Fibroblast of upper back skin (primary cell): ENCODE results near the gene ROPN1L.
"Not testable (repeated sequence)": the region's sequence is repeated elsewhere in the genome, so short reads cannot be mapped to it uniquely, and the experiment has no call there.

ENCODE experiments used
- DNase-seq: peaks from one replicate; pipeline ENCODE4 v3.0.0-alpha.2; 2013

The ROPN1L gene

DNA sequence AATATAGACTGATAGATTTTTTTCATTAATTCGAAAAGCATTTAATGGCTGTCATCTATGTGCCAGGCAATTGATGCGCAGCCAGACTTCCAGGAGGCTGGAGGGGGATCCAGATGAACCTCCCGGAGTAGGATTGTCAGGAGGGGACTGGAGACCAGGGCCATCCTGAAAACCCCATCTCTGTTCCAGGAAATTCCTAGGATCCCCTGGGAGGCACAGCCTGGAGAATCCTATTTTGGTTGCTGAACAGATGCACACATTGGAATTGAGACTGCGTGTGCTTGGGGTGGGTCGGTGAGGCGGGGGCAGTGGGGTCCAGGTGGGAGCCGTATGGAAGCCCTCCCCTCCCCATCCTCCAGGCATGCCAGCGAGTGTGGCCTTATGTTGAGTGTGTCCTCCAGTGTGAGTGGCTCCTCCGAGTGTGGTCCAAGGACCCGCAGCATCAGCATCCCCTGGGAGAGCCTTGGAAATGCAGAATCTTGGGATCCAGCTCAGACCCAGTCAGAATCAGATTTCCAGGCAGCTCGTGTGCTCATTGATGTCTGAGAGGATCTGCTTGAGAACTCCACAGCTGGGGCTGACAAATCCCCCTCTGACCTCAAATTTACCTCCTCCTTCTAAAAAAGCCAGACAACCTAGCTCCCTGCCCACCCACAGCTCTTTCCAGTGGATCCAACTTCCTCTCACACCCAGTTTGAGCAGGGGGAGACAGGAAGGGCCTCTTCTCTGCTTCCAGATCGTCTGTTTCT, 38.7 kb downstream of the ROPN1L start:
- DNase-seq: peak; percentile 31

DNA sequence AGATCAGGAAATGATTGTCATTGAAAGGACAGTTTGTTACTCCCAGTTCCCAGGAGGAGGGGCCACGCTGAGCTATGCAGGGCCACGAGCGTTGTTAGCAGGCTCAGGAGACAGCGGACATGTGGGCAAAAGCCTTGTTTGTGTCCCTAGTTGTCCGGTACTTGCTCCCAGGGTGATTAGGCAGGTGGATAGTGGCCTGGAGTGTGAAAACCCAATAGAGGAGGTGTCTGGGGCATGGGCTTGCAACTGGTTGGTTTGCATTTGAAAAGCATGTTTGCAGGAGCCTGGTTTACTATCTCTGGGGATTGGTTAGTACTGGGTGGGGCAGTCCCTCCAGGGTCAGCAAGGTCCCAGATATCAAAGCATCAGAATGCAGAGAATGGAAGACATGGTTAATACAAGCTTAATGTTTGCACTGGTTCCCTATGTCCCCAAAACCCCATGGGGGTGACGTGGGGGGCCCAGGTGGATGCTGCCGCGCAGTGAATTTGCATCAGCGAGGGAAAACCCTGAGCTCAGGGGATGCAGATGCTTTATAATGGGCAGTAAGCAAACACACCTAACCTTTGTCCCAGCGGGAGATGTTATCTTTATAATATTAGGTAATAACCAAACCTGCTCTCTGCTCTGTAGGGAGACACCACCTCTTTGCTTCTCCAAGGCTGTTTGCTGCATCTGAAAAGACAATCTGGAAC, 39.7 kb downstream of the ROPN1L start:
- DNase-seq: no peak

DNA sequence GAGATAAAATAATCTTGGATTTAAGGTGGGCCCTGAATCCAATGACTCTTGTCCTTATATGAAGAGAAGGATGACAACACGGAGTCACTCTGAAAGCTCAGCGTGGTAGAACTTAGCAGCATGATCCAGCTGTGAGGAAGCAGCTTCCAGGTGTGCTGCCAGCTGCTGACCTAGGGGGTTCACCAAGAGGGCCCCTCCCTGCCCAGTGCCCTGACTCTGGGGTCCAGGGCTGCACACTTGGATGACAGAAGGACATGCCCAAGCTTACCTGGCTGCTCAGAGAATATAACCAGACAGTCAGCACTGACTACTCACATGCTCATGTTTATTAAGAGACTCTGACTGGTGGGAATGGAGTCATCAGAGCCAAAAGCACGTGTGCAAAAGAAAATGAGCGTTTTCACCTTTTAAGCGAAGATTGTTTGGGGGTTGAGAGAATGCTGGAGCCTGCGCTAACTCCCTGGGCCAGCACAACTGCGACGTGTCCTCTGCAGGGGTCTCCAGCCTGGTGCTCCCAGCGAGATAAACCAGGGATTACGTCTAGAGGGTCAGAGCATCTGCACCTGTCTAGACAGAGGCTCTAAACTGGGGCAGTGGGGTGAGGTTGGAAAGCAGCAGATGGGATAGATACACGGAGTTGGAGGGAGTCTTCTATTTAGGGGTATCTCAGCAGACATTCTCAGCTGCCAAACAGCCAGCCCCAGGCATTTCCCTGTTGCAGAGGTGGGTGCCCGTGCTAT, 41.3 kb downstream of the ROPN1L start:
- DNase-seq: no peak

DNA sequence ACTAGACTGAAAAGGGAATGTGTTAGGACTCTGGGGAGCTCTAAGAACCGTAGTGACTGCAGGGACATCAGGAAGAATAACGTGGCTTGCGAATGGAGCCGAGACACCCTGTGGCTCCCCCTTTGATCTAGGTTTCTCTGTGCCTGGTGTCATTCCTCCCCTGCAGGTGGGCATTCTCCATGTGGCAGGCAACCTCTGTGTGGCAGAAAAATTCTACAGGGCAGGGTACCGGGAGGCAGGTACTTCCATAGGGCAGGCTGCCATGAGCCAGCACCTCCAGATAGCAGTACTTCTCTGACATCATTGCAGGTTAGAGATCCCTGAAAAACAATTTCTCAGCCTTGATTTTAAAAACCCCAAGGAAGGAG, 43.1 kb downstream of the ROPN1L start:
- no peak for DNase-seq

DNA sequence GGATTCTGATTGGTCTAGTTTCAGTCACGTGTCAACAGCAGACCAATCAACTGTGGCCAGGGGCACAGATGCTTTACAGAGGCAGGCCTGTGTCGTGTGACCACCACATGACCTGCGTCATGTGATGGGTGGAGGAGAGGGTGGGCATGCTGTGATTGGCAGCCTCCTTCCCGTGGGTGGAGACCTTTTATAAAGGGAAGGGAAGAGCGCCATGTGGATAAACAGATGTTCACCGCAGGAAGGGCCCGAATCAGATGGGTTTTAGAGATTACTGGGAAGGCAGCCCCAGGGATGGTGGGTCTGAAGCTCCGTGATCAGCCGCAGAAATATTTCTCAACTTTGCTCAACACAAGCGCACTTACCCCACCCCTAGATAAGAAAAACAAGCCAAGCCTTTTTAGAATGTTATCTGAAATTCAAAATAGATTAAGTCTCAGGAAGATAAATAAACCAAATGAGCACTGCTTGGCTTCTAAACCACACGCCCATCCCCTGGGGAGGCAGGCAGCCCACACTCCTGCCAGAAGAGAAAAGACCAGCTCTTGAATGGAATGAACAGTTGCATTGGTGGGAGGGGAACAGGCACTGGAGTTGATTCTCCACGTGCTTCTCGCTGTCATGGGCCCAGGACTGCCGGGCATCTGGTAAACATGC, 43.6 kb downstream of the ROPN1L start:
- DNase-seq: peak; percentile 80

DNA sequence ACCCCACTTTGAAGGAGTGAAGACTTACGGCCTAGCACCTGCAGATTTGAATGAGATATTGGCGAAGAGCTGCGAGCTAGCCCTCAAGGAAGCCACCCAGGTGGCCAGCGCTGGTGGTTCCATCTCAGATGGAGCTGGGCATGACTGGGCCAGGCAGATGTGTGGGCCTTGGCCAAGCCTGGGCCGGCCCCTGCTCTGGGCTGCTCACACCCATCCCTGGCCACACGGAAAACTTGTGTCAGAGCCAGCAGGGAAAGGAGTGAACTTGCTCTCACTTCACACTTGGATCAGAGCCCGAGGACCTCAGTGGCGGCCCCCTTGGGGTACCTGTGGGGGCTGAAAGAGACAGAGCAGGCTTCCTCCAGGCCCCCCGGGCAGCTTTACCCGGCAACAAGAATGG, 44.2 kb downstream of the ROPN1L start:
- no peak for DNase-seq

DNA sequence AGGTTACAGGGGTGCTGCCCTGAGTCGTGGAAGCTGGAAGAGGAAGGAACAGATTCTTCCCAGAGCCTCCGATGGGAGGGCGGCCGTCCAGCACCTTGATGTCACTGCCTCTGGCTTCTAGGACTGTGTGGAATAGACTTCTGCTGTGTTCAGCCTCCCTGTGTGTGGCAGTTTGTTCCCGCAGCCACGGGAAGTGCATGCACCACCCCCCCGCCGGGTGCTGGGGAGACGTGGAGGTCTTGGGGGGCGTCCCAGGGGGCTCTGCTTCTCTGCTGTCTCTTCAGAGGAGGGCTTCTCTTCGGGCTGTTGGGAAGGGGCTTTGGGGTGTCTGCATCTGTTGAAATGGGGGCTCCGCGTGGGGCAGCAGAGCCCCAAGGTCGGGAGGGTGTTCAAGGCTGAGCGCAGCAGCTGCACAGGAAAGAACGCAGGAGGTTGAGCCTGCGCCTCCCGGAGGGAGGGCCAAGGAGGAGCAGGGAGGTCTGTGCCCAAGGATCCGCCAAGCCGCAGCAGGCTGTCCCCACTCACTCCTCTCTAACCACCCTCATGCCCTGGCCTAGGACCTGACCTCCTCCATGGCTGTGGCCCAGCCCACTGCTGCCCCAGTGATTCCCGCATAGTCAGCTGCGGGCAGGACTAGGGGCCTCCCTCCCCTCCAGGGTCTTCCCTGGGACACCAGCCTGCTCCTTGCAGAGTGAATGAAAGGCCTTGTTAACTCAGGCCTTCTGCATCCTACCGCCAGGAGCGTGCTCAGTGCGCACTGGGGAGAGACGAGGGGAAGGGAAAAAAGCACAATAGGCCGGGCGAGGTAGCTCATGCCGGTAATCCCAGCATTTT, 45.0 kb downstream of the ROPN1L start:
- no peak for DNase-seq

DNA sequence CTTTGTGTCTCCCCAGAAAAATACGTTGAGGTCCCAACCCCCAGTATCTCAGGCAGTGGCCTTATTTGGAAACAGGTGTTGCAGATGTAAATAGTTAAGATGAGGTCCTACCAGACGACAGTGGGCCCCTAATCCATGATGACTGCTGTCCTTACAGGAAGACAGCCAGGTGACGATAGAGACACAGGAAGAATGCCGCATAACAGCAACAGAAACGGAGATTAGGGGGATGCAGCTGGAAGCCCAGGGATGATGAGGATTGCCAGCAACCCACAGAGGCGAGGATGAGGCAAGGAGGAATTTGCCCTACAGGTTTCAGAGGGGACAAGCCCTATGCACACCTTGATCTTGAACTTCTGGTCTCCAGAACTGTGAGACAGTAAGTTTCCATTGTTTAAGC, 46.5 kb downstream of the ROPN1L start:
- no peak for DNase-seq

DNA sequence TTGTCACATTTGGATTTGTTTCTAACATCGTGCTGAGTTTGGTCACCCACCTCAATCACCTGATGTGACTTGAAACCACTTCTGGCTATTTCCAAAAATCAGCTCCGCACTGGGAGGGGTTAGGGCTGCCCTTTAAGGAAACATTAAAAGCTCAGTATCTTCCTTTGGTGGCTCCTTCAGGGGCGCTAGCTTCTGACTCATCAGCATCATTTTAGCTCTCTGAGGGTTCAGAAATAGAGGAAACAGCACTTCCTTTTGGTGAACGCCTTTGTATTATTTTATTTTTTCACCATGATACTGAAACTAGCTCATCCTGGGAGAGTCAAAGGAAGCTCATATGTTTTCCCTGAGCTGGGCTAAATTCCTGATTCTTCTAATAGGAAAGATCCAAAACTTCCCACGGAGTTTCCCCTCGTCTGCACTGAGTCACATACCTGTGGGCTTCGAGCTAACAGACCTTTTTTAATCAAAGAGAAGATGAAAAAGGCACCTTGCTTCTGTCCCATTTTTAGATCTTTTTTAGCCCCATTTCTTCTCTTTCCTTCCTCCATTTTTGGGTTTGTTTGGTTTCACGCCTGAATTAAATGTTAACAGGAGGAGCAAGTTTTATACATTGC, 48.2 kb downstream of the ROPN1L start:
- DNase-seq: no peak

DNA sequence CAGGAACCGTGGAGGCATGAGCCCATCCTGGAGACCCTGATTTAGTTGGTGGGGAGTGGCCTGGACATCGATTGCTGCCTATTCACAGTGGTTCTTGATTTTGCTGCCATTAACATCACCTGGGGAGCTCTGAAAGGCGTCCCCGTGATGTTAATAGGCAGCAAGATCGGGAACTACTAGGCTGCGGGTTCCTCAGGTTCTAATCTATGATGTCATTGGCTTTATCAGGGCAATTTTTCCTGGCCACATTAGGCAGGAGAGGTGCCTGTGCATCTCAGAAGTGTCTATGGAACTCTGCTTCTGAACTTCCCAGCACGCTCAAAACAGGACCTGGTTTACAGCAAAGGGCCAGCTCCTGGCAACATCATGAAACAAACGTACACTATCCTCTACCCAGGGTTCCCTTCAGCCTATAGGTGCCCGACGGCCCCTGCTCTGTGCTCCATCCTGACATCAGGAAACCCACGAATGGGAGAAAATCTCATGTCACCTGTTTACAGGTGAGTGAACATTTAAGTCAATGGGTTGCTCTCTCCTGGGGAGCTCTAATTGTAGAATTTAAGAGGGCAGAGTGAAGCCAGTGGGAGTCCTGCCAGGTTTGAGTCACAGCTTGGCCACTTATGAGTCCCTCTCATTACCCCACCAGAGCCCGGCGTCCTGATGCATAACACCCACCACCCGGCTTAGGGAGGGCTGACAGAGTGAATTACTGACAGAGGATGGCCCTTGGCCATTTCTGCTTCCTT, 49.4 kb downstream of the ROPN1L start:
- DNase-seq: no peak

DNA sequence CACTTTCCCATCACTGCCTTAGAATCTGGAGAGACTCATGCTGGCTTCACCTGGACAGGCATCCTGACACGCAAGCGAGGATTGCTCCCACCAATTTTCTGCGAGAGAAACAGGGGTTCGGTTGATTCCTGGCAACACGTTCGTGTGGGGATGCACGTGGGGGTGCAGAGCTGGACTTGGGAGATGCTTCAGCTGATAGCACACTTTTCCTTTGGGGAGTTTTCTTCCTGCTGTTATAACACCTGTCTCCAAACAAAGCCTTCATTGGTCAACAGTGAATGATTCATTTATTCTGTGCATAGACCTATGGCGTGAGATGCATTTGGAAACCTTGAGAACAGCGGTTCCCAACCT, 50.0 kb downstream of the ROPN1L start:
- no peak for DNase-seq

DNA sequence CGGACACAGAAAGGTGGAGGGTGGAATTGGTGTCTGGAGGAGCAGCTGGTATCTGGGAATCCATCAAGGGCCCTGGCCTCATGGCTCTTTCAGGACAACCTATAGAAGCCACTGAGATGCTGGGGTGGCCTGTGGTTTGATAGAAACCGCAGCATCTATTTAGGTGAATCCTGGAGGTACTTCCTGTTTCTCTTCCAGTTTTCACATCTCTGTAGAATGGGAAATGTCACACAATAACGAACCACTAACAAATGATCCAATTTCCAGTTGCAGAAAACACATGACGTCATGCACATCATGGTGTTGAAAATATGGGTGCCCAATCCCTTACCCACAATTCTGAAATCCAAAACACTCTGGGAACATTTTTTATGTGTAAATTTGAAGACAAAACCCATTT, 52.2 kb downstream of the ROPN1L start:
- no peak for DNase-seq

DNA sequence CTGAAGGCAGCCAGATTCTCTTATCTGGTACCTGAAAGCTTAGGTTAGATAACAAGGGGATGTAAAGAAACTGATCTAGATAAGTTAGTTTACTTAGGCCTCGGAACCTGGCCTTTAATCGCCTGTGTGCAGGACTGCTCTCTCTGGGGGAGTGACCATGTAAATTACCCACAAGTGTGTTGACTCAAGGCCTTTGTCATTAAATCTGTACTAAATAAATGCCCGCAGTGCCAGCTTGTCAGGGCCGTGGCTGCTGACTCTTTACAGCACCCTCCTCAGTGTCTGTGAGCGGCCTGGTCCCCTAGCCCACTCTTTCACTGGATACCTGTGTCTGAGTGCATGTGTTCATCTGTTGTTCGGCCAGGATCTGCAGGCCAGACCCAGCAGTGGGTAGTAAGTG, 52.8 kb downstream of the ROPN1L start:
- not testable (repeated sequence) for DNase-seq

DNA sequence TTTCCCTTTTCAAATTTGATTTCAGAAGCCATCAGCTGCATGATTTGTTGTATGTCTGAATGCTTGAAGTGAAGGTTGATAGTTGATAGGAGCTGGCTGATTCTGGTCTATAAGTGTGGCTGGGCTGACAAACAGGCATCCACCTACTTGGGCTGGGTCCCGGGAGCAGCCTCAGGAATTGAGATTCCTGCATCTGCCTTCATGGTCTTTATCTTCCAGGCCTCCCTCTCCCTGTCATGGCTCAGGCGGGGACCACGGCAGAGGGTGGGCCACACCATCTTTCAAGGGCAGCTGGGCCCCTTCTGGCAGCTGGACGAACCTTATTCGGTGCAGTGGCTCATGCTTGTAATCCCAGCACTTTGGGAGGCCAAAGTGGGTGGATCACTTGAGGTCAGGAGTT, 55.9 kb downstream of the ROPN1L start:
- DNase-seq: no peak

DNA sequence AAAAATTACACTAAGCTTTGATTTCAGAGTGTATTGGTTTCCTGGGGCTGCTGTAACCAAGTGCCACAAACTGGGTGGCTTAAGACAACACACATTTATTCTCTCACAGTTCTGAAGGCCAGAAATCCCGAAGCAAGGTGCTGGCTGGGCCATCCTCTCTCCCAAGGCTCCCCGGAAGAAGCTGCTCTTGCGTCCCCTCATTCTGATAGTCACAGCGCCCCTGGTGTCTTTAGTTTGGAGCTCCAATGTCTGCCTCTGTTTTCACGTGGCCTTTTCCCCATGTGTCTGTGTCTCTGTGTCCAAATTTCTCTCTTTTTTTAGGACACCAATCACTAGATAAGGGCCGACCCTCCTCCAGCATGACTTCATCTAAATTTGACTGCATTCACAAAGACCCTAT, 56.7 kb downstream of the ROPN1L start:
- DNase-seq: no peak

DNA sequence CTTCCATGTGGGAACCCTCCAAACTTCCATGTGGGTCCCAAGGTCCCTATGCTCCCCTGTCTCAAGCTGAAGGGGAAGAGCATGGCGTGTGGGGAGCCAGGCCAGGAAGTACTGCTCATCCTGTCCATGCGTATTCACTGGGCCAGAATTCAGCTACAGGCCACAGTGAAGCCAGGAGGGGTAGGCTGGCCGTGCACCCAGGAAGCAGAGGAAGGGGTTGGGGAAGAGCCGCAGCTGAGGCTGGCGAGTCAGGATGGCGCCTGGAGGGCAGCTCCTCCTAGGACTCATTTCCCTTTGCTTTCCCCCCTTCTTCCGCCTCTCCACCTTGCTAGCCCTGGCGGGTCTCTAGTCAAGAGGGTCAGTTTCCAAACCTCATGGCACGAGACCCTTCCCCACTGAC, 57.4 kb downstream of the ROPN1L start:
- no peak for DNase-seq

DNA sequence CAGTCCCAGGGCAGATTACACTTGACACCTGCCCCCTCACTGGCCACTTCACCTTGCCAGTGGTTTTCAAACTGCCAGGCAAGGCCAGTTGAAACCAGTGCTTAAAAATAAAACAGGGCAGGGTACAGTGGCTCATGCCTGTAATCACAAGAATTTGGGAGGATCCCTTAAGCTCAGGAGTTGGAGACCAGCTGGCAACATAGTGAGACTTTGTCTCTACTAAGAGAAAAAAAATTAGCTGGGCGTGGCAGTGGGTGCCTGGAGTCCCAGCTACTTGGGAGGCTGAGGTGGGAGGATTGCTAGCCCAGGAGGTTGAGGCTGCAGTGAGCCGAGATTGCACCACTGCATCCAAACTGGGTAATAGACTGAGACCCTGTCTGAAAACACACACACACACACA, 58.1 kb downstream of the ROPN1L start:
- DNase-seq: no peak

DNA sequence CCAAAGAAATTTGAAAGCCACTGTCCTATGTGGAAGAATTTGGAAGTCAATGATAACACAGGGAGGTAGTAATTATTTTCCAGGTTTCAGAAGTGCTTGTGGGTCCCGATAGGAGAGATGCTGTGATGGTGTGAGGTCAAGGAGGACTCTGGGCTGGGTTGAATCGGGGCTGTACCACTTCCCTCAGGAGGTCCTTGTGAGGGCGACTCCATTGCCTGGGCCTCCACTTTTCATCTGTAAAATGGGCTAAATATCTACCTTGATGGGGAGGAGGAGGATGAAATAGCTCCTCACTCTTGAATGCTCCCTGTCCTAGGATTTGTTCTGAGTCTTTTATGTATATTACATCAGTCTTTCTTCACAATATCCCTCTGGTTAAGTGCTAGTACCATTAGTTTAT, 59.0 kb downstream of the ROPN1L start:
- no peak for DNase-seq

DNA sequence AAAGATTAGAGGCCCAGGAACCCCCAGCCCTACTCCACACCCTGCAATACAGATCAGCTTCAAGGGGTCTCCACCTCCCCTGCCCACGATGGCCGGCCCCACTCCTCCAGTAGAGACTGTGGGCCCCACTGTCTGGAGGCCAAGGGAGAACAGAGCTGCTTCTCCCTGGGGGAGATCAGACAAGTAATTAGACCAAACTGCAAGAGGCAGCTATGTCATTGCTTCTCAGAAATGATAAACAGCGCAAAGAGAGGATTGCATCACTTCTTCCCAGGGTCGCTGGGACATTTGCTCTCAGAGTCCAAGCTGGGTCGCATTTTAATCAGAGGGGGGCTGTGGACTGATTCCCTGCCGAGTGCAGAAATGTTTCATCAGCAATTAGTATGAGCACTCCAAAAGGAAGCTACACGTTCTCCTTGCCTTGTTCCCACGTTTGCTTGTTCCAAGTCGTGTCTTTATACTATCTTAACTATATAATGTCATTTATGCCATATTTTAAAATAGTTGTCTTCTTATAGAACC, 59.9 kb downstream of the ROPN1L start:
- peak; percentile 53 for DNase-seq

DNA sequence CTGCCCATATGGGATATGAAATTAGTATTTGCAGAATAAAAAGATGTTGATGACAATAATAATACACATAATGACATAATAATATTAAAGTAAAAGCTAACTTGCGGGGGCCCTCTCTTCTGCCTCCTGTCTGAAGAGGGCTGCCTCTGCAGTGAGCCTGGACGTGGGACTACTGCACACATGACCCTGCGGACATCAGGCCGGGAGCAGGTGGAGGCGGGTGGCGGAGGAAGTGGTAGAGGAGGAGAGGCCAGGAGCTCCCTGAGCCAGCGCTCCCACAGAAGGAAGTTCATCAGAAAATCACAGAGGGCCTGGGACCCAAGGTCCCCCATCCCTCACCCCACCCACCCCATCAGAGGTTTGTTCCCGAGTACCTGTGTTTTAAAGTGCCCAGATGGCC, 60.5 kb downstream of the ROPN1L start:
- DNase-seq: no peak

DNA sequence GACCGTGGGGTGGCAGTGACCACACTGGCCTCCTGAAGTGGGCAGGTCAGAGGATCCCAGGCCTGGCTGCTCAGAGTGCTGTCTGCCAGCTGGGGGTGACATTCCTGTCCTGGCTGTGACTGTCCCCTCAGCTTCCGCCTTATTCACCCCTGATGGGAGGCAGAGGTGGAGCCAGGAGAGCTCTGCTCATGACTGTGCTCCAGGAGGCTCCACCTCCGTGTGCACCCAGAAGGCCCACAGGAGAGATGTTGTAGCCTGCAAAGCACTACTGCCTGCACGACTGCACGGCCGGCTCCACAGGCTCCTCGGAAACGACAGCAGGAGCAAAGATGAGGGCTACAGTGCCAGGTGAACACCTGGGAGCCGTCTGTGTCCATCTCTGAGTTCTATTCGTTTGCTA, 60.9 kb downstream of the ROPN1L start:
- no peak for DNase-seq
